Epithelial cell of prostate (primary cell): Measurements from ENCODE around the gene RELT.

Experiments
- DNase-seq: peaks from one replicate; pipeline ENCODE4 v3.0.0-alpha.2; 2011; ENCODE audit warnings: low read depth, low spot score
- H3K27ac ChIP-seq: fragments of 450-650 bp; 2 replicates; pipeline ENCODE4 v1.5.1; 2017; ENCODE audit warnings: mild to moderate bottlenecking

Gene RELT

DNA sequence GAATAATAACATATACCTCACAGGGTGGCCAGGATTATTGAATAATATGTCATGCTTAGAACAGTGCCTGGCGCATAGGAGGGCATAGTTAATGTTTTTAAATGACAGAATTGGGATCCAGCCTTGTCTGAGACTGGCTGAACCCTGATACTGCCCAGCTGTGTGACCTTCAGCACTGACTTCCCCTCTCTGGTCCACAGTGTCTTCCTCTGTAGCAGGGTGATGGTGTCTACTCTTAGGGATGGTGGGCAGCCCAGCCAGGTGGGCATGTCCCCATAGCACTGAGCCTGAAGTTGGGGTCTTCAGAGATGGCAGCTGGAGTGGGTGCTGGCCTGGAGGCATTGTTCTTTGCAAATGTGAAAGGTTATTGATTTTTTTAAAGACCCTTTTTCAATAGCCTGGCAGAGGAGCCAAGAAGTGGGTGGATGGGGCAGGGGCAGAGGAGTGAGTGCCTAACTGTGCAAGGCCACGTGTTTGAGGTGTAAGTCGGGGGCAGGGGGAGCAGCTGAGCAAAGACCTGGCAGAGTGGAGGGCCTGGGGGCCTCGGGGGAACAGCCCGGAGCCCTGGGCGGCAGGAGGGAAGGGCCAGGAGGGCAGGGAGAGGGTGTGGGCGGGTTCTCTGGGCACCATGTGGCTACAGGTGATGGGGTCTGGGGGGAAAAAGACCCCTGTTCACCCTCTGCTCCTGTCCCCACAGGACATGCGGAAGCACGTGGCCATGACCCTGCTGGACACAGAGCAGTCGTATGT lies 29.8 kb upstream of the RELT start:
- no peak overlapping the region for H3K27ac ChIP-seq
- no peak for DNase-seq

DNA sequence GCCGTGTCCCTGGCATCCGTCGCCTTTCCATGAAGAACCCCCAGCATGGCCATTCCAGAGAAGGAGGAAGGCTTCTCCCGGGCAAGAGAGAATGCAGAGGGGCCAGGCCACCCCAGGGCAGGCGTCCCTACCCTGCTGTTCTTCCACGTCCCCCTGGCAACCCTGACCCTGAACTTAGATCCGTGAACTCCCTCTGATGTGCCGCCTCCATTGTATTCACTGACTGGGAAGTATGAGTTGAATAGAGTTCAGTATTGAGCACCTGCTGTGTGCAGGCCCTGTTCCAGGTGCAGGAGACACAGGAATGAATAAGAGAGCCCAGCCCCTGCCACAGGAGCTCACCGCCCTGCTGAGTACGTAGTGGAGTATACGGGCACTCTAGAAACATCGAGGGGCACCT lies 29.1 kb upstream of the RELT start:
- no peak for DNase-seq
- no peak overlapping the region for H3K27ac ChIP-seq

DNA sequence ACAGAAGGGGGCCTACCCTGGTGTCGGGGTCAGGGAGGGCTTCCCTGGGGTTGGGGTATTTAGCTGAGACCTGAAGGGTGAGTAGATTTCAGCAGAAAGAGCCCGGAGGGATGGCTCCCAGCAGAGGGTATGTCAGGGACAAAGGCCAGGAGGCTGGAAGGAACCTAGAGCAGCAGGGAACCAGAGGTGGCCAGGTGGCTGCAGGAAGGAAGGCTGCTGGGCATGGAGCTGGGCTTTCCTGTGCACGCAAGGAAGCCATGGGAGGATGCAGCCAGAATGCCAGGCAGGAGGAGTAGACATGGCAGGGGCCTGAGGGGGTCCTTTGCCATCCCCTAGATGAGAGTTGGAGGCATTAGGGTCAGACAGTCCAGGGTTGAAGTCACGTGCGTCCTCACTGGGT lies 27.4 kb upstream of the RELT start:
- no peak overlapping the region for H3K27ac ChIP-seq
- no peak for DNase-seq

DNA sequence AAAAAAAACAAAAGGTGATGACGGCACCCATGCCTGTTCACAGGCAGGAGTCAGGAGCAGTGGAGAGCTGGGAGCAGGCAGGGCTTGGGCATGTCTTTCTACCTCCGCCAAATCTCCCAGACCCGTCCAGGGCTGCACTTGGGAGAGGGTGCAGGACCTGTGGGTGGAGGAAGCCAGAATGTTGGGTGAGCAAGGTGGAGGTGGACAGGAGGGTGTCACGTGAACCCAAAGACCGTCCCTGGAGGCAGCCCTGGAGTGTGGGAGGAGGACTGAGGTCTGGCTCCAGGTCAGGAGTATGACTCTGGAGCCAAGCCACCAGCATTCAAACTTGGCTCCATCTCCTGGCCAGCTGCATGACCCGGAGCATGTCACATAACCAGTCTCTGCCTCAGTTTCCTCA lies 26.6 kb upstream of the RELT start:
- no peak for DNase-seq
- no peak overlapping the region for H3K27ac ChIP-seq

DNA sequence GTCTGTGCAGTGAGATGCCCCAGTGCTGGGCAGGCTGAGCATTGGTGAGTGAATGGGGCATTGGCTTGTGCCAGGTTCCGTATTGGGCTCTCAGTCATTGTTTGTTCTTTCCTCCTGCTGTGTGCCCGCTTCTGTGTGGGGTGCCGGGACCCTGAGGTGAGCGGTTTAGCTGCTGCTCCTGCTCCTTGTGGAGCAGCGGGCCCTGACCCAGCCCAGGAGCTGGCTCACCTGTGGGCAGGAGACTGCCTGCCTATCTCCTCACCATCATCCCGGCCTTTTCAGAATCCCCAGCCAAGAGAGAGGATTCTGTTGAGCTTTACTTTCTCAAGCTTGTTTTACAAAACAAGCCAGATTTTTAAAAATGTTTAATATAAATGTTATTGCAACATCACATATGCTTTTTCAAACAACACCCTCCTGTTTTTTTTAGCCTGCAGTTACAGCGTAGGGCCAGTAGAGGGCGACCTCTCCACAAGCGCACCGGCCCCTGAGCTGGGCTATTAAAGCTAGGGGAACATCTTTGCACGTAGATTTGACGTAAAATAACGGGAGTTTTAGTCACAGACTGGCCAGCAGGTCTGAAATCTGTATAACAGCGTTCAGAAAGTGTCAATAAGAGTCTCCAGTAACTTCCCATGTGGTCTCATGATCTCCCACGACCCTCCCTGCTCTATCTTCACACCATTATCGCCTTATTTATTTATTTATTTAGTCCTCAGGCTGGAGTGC lies 25.1 kb upstream of the RELT start:
- no peak for DNase-seq
- no peak overlapping the region for H3K27ac ChIP-seq

DNA sequence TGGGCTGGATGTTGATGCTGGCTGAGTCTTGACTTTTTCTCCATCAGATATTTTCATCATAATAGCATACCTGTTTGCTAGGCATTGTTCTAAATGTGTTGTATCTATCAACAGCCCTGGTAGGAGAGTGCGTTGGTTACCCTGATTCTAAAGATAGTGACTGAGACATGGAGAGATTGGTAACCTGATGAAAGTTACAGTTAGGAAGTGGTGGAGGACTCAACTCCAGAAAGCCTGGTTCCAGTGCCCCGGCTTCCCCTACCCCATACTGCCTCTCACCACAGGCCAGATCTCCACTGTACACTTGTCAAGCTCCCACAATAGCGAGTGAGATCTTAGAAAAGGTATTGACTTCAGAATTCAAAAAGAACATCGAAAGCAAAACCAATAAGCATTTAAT lies 22.8 kb upstream of the RELT start:
- no peak for DNase-seq
- H3K27ac ChIP-seq: no peak overlapping the region

DNA sequence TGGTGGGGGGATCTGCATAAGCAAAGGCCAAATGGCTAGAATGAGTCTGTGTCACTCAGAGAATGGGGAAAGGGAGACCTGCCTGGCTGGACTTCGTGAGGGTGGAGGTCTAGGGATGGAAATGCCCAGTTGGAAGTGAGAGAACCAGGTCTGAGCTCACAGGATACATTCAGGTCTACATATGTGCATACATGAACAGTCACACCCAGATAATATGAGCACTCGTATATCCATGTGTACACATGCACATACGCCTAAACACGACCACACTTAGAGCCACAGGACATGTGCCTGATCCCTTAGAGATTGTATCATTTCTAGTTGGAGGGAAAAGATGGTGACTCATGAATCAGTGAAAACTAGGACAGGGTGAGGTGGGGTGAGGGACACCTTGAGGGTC lies 21.1 kb upstream of the RELT start:
- H3K27ac ChIP-seq: no peak overlapping the region
- DNase-seq: no peak

DNA sequence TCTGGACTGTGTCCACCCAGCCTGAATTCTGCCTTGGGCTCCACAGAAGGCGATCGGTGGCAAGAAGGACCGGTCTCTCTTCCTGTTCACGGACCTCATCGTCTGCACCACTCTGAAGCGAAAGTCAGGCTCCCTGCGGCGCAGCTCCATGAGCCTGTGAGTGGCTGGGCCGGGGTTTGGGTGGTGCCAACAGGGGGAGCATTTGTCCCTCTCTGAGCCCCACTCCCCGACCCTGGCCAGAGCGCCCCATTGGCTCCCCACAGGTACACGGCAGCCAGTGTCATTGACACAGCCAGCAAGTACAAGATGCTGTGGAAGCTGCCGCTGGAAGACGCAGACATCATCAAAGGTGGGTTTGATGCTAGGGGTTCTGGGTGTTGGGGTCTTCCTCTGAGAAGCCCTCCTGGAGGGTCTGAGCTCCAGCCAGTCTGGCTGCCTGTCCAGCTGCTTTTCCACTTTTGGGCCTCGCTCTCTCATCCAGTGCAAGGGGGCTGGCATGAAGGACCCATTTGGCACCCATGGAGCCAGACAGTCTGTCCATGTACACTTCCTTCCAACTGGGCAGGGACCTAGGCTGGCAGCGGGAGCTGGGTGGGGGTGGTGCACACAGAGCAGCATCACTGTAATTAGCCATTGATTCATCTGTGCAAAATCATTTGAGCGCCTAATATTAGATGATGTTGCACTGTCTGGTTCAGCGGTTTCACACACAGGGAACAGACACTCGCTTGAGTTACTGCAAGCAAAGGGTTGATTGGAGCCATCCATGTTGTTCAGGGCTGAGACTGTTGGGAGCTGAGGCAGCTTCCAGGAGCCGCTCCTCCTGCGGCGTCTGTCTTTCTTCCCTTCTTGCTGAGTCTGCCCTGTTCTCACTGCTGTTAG lies 19.0 kb upstream of the RELT start:
- DNase-seq: no peak
- no peak overlapping the region for H3K27ac ChIP-seq

DNA sequence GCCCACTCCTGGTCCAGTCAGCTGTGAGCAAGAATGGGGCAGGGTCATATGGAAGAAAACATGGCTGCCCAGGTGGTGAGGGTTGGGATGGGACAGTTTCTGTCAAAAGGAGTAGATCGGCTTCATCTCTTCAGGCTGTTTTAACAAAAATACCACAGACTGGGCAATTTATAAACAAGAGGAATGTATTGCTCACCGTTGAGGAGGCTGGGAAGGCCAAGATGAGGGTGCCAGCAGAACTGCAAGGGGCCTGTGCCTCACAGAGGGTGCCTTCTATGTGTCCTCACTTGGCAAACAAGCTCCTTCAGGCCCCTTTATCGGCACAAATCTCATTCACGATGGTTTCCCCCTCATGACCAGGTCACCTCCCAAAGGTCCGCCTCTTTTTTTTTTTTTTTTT lies 18.1 kb upstream of the RELT start:
- DNase-seq: no peak
- H3K27ac ChIP-seq: no peak overlapping the region

DNA sequence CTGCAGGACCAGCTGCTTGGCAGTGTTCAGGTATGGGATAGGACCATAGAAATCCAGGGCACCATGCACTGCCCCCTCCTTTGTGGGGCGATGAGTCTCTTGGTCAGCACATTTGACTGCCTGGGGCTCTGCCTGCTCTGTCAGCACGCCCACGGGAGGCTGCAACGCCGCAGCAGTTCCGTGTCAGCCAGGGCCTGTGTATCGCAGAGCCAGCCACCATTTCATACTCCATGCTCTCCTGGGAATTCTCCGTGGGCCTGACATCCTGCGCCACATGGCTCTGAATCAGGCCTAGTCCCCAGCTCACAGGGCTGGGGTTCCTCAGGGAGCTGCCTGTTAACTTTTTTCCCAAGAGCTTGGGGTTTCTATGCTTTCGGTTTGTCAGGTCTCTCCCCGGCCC lies 16.9 kb upstream of the RELT start:
- DNase-seq: no peak
- no peak overlapping the region for H3K27ac ChIP-seq

DNA sequence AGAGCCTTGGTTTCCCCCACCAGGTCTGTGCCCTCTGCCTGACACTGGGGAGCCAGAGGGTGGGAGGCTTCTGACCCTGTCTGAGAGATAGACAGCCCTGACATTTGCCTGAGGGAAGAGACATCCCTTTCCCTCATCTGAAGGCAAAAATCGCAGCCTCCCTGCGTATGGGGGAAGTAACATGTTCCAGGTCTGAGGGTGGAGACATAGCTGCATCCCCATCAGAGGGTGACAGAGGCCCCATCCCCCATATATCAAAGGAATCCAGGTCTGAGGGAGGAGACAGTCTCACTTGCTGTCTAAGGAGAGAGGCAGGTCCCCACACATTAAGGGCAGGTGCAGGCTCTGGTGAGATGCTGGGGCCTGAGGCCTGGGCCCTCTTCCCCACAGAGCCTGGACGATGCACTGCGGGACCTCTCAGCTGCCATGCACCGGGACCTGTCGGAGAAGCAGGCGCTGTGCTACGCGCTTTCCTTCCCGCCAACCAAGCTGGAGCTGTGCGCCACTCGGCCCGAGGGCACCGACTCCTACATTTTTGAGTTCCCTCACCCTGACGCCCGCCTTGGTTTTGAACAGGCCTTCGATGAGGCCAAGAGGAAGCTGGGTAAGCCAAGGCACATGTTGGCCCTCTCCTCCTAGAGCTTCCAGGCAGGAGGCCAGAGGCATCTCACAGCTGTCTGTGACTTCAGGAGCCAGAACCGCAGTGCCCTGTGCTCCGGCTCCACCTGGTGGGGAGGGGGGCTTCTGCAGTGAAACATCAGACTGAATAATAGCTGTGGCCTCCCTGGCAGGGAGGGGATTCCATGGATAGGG lies 16.1 kb upstream of the RELT start:
- no peak overlapping the region for H3K27ac ChIP-seq
- no peak for DNase-seq

DNA sequence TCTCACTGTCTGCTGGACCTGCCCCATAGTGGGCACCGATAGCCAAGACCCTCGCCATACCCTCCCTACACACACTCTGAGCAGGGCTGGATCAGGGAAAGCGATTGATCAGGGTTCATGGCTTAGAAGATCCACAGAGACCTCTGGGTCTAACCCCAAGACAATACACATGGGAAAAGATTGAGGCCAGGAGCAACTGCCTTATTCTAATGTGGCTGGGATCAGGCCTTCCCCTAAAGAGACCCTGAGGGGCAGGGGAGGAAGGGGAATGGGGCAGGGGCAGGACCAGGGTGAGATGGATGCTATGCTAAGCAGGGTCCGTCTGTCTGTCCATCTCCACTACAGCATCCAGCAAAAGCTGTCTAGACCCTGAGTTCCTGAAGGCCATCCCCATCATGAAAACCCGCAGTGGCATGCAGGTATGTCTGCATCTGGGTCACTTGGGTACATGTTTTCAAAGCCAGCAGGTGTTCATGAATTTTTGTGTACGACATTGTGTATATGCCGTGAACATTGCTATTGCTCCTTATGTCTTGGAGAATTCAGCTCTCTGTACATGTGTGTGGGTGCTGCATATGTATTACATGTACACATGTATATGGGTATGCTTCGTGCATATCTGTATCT lies 15.3 kb upstream of the RELT start:
- H3K27ac ChIP-seq: no peak overlapping the region
- DNase-seq: no peak

DNA sequence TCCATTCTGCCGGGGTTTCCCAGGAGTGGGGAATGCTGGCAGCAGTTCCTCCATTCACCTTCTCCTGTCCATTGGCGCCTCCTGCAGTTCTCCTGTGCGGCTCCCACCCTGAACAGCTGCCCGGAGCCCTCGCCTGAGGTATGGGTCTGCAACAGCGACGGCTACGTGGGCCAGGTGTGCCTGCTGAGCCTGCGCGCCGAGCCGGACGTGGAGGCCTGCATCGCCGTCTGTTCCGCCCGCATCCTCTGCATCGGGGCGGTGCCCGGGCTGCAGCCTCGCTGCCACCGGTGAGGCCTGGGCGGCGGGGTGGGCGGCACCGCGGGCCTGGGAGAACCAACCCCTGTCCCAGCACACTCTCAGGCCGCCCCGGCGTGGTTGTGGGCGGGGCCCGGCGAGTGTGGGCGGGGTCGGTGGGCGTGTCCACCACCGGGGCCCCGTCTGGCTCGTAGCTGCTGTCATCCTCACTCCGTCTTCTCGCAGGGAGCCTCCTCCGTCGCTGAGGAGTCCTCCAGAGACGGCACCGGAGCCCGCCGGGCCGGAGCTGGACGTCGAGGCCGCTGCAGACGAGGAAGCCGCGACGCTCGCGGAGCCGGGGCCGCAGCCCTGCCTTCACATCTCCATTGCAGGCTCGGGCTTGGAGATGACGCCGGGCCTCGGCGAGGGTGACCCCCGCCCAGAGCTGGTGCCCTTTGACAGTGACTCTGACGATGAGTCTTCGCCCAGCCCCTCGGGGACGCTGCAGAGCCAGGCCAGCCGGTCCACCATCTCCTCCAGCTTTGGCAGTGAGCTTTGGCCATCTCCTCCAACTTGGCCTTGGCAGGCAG lies 14.0 kb upstream of the RELT start:
- no peak overlapping the region for H3K27ac ChIP-seq
- no peak for DNase-seq

DNA sequence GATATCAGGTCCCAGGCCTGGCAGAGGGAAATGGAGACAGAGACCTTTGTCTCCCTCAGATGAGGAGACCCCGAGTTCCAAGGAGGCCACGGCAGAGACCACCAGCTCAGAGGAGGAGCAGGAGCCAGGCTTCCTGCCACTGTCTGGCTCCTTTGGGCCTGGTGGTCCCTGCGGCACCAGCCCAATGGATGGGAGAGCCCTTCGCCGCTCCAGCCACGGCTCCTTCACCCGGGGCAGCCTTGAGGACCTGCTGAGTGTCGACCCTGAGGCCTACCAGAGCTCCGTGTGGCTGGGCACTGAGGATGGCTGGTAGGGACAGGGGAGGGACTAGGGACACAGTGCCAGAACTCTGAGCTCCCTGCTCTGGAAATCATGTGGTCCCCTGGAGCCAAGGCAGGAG lies 13.1 kb upstream of the RELT start:
- H3K27ac ChIP-seq: no peak overlapping the region
- no peak for DNase-seq

DNA sequence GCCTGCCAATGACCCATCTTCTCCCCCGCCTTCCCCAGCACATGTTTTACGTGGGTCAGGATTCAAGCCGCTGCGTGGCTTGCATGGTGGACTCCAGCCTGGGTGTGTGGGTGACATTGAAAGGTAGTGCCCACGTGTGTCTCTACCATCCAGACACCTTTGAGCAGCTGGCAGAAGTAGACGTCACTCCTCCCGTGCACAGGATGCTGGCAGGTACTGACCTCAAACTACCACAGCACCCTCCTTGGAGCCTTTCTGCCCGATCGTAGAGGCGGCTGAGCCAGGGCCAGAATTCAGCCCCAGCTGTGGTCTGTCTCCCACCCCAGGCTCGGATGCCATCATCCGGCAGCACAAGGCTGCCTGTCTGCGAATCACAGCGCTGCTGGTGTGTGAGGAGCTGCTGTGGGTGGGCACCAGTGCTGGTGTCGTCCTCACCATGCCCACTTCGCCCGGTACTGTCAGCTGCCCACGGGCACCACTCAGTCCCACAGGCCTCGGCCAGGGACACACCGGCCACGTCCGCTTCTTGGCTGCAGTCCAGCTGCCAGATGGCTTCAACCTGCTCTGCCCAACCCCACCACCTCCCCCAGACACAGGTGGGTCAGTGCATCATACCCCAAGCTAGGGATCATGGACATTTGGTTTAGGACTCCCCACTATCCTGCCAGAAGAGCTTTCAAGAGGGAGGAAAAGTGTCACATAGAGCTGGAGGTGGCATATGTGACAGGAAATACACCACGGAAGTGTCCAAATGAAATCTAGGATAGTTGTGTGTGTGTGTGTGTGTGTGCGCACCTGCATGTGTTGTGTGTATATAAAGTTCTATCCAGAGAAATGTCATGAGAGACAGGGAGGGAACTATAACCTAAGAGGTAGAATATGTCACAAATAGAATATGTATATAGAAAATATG lies 10.6 kb upstream of the RELT start:
- no peak overlapping the region for H3K27ac ChIP-seq
- DNase-seq: no peak

DNA sequence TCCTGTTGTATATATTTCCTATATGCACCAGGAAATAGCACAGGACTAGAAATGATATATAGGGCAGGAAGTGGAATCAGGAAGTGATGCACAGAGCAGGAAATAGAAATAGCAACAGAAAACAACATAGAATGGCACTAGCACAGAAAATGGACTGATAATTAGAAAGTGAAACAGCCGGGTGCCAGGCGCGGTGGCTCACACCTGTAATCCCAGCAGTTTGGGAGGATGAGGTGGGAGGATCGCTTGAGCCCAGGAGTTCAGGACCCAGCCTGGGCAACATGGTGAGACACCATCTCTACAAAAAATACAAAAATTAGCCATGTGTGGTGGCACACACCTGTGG lies 10.0 kb upstream of the RELT start:
- no peak overlapping the region for H3K27ac ChIP-seq
- DNase-seq: no peak

DNA sequence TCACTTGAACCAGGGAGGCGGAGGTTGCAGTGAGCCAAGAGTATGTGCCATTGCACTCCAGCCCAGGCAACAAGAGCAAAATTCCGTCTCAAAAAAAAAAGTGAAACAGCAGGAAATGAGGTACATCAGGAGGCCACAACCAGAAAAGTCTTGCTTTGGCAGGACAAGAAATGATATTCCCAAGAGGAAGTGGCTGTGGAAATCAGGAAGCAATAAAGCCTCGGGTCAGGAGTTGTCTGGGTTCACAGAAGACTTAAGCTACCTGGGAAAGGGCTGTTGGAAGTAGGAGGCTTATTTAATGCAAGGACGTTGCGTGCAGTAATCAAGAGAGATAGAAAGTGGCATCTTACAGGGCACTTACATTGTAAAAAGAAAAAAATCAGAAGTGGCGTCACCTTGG lies 9.2 kb upstream of the RELT start:
- H3K27ac ChIP-seq: no peak overlapping the region
- no peak for DNase-seq

DNA sequence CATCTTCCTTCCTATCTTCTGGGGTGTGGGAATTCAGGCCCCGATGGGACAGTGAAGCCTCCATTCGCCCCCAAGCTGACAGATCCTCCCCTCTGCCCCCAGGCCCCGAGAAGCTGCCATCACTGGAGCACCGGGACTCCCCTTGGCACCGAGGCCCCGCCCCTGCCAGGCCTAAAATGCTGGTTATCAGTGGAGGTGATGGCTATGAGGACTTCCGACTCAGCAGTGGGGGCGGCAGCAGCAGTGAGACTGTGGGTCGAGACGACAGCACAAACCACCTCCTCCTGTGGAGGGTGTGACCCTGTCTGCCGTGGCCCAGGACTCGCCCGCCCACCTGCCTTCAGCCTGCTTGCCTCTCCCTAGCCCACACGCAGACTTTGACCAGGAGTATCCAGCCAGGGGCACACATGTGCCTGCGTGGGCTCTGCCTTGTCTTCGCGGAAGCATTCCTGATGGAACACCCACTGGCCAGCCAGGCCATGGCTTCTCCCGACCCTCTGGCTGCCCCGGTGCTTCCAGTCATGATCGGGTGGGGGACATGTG lies 8.6 kb upstream of the RELT start:
- DNase-seq: no peak
- no peak overlapping the region for H3K27ac ChIP-seq
